ENCODE results near the gene KLHL5.

DNA sequence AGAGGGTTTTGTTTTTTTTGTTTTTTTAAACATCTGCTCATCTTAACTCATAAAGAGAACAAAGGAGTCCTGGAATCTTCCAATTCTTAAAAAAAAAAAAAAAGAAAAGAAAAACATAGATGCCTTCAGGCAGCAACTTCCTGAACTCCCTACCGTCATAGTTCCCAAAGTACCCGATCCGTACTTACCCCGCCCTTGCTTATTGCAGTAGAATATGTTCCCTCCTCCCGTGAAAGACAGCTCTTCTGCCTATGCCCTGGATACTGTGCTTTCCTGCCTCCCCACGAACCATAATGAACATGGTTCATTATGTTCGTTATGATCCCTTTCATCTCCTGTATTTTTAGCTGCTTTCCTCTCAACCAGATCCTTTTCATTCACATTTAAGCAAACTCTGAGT lies 40.3 kb downstream of the KLHL5 start:
- TF ChIP-seq, protein P1, sequence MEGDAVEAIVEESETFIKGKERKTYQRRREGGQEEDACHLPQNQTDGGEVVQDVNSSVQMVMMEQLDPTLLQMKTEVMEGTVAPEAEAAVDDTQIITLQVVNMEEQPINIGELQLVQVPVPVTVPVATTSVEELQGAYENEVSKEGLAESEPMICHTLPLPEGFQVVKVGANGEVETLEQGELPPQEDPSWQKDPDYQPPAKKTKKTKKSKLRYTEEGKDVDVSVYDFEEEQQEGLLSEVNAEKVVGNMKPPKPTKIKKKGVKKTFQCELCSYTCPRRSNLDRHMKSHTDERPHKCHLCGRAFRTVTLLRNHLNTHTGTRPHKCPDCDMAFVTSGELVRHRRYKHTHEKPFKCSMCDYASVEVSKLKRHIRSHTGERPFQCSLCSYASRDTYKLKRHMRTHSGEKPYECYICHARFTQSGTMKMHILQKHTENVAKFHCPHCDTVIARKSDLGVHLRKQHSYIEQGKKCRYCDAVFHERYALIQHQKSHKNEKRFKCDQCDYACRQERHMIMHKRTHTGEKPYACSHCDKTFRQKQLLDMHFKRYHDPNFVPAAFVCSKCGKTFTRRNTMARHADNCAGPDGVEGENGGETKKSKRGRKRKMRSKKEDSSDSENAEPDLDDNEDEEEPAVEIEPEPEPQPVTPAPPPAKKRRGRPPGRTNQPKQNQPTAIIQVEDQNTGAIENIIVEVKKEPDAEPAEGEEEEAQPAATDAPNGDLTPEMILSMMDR (IDR thresholded peaks at IDR 0.05): no peak
- TF ChIP-seq POLR2A (IDR thresholded peaks at IDR 0.05): no peak
